Glomerular endothelial cell (primary cell): ENCODE measurements around the gene CCM2. TPM values are rescaled to one million over a fixed set of nuclear protein-coding genes. Genes with fewer than 3 reads are reported as not detected.

Source experiments
- DNase-seq: peaks from one replicate; pipeline ENCODE4 v3.0.0-alpha.2; 2011; ENCODE audit warnings: low read depth, low spot score; ENCODE audit errors: extremely low read depth
- total RNA-seq: library from RNA; depleted of rRNA; stranded (reverse); fragments of >200 nt; gene quantifications from 2 replicates; pipeline ENCODE4 v1.2.3, GENCODE V29; 2015

The CCM2 gene
- total RNA-seq, 1 donor from 2014 or later, result 64.6 TPM

DNA sequence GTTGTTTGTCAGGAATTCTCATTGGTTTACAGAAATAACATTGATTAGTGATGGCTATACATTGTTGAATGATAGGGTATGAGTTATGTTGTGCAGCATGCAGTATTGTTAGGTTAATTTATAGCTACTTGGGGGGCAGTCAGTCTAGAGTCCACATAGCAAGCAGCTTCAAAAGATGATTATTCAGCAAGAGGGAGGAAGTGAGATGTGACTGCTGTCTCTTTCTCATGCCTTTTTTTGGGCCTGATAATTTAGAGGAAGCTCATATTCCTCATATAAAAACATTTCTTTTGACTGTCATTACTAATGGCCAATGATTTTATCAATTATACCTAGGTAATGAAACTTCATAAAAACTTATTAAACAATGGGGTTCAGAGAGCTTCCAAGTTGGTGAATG, 114.9 kb downstream of the CCM2 start:
- DNase-seq, result no peak

DNA sequence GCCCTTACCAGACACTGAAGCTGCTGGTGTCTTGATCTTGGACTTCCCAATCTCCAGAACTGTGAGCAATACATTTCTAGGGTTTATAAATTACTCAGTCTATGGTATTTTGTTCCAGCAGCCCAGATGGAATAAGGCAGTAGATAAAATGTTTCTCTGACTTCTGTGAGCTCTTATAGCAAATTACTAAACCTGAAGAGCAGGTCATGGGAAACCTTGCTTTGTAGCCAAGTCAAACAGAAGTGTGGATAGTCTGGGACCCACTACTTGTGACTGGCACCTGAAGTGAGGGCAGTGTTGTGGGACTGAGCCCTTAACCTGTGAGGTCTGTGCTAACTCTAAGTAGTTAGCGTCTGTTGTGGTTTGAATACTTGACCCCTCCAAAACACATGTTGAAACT, 116.0 kb downstream of the CCM2 start:
- DNase-seq, result no peak

DNA sequence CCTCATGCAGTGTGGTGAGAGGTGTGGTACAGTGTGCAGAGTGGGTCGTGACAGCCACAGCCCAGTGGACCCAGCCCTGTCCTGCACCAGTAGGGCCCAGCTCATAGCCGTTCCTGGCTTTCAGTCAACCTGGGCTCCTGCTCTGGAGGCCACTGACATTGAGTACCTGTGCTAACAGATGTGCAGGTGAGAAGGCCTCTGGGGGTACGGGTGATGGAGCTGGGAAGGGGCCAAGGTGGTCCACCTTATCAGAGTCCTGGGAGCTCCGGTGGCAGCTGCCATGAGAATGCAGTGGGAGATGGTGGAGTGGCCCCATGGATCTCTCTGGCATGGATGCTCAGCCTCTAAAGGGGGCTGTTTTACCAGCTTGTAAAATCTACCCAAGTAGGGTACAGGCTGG, 117.6 kb downstream of the CCM2 start:
- DNase-seq, result no peak

DNA sequence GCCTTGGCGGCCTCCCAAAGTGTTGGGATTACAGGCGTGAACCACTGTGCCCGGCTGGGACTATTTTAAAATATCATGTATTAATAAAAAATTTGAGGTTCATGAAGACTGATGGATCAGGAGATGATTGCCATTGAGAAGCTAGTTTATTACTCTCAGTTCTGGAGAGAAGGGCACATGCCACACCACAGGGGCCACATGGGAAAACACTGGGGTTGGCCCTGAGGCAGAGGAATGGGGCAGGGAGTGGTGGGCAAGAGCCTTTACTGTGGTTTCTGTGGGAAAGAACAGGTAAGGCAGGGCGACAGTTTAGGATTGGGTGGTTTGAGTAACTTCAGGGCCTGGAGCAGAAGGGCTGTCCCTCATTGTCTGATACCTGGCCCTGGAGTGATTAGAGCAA, 118.3 kb downstream of the CCM2 start:
- DNase-seq, result no peak

DNA sequence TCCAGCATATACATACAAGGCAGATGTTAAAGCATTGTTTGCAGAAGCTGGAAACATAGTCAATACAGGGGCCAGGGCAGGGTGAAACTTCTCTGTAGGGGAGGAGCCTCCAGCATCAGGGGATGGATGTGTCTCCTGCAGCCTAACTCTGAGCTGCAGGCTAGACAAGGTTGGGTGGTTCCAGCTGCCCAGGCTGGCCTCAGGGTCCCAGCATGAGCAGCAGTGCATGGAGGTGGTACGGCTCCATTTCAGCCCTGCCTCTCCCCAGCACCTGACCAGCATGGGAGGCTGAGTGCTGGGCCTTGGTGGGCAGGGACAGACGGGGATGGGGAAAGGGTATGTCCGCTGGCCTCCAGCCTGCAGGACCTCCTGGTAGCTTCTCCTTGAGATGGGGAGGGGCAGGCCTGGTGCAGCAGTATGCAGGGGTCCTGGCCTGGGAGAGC, 118.9 kb downstream of the CCM2 start:
- no peak for DNase-seq

DNA sequence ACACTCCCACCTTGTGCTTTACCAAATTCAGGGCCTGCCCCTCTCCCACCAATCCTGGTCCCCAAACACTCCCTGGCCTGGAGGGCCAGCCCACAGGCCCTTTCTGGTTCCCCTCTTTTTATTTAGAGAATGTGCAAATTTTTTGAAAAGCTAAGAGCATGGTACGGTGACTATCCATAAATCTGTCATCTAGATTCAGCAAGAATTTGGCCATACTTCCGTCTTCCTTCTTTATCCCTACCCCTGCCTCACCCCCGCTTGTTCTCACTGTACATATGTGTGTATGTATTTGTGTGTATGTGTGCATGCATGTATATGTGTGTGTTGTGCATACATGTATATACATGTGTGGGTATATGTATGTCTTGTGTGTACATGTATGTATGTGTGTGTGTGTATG, 119.5 kb downstream of the CCM2 start:
- no peak for DNase-seq

DNA sequence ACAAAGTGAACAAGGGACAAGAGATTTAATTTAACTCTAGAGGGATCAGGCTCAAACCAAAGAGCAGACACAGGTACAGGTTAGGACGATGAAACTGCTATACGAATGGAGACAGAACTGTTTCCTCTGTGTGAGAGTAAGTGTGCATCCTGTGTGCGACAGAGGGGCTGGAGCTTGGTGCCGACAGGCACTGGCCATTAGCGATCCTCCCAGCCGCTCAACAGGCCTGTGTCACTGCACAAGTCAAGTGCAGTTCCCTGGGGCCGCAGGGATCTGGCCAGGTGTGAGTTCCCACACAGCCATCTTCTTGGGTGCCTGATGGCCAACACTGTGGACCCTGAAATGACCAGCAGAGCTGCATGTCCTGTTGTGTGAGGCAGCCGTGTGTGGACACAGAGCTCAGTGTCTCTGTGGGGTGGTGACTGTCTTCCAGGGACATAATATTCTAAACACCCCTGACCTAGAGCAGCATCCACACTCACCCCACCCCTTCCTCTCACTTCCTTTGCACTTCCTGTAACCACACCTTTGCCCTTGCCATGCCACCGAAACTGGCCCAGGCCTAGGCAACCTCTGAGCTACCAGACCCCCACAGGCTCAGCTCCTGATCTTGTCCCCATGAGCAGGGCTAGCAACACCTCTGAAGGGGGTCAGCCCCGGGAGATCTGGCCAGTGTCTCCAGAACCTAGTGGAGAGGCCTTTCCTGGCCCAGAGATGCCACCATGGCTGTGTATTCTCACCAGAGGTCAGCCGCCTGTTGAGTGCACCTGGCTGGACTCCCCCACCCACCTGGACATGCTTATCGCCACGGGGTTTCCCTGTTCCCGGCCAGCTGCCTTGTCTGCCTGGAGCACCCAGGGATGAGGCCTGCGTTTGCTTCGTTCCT, 123.2 kb downstream of the CCM2 start:
- no peak for DNase-seq

DNA sequence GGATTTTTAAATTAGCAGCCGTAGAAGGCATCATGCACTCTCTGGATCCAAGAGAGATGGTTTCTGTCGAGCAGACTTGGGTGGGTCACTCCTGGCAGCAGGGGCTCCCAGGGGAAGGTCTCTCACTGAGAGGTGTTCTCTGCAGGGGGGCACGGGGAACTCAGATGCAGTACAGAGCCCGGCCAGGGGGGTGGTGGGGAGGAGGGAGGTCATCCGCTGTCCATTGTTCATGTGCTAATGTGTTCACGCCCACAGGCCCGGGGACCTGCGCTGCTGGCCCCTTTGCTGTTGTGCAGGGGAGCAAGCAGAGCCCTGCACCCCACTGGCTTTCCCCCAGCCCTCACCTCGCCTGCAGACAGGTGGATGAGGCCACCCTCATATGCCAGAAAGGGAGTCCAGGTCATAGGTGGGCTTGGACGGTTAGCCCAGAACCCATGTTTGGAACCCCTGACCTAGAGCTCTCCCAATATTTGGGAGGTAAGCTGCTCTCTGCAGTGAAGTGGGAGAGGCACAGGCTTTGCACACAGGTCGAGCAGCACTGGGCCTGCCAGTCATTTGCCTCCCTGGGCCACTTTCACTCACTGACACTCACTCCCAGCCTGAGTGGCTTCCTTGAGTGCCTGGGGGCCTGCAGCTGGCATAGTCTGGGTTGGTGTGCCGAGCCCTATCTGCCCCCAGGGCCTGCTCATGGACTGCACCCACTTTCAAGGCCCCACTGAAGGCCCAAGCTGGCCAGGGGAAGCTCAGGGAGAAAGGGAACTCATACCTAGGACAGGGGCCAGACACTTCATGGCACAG, 124.1 kb downstream of the CCM2 start:
- no peak for DNase-seq

DNA sequence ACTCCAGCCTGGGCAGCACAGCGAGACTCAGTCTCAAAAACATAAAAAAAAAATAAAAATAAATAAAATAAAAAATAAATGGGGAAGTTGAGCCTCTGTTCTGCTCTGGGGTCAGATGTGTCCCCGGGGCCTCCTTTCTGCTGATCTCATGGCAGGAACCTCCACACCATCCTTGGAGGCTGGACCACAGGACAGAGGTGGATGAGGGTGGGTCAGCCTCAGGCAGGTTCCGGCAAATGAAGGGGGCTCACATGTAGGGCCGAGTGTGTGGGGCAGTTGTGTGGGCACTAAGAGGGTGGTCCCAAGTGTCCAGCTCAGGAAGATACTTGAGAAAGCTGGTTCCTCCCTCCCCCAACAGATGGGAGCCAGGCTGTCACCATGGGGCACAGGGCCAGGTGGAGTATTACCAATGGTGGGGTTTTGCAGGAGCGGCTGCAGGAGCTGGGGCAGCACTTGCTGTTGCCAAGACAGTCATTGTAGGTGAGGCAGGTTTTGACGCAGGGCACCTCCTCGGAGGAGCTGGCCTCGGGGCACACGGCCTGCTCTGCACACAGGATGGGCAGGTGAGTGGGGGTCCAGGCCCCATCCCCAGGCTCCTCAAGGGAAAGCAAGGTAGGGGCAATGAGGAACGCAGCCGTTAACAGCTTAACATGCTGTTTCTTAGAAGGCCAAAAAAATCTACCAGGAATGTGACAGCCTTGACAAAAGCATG, 125.3 kb downstream of the CCM2 start:
- no peak for DNase-seq

Other genes with a start within 250 kb of the CCM2 start
- gene PPIA, start 203.5 kb upstream of the CCM2 start, total RNA-seq, result 2,756 and 3,660 TPM in 2 replicates
- 111 and 134 TPM in 2 replicates for gene H2AZ2, start 152.1 kb upstream of the CCM2 start, total RNA-seq
- 17.0 and 21.4 TPM in 2 replicates for gene PURB, start 114.7 kb upstream of the CCM2 start, total RNA-seq
- gene MYO1G, start 21.2 kb upstream of the CCM2 start, total RNA-seq, result not detected in 2 replicates
- gene NACAD, start 88.8 kb downstream of the CCM2 start, total RNA-seq, result 7.3 and 7.9 TPM in 2 replicates
- gene TBRG4, start 111.5 kb downstream of the CCM2 start, total RNA-seq, result 38.2 and 52.5 TPM in 2 replicates
- not detected in 2 replicates for gene RAMP3, start 157.6 kb downstream of the CCM2 start, total RNA-seq